Mucosa of rectum (tissue), 2 donors: ENCODE results near the gene CLIC1.
A peak's percentile ranks its signal among the peaks of the same experiment; 100 is the strongest.

ENCODE experiments used
- H3K27ac ChIP-seq, 2 donors: one replicate each; pipeline ENCODE4 v1.7.0; 2013; ENCODE audit warnings: inconsistent platforms in 2 of 2, low read depth in 2 of 2, low read length in 2 of 2
- H3K27me3 ChIP-seq, 2 donors: one replicate each; pipeline ENCODE4 v1.7.0; 2013; ENCODE audit warnings: low read length in 2 of 2; ENCODE audit not compliant: control insufficient read depth in 2 of 2, insufficient read depth in 2 of 2
- H3K36me3 ChIP-seq, 2 donors: one replicate each; pipeline ENCODE4 v1.7.0; 2013; ENCODE audit warnings: low read length in 2 of 2; ENCODE audit not compliant: control insufficient read depth in 2 of 2, insufficient read depth in 2 of 2
- H3K4me1 ChIP-seq, 2 donors: one replicate each; pipeline ENCODE4 v1.7.0; 2013; ENCODE audit warnings: low read length in 2 of 2, mild to moderate bottlenecking in 1 of 2; ENCODE audit not compliant: control insufficient read depth in 2 of 2, insufficient read depth in 2 of 2
- H3K4me3 ChIP-seq, 2 donors: one replicate each; pipeline ENCODE4 v1.7.0; 2013; ENCODE audit warnings: low read length in 2 of 2
- H3K9ac ChIP-seq, 2 donors: one replicate each; pipeline ENCODE4 v1.7.0; 2013; ENCODE audit warnings: low read length in 2 of 2, low read depth in 1 of 2, mild to moderate bottlenecking in 1 of 2
- H3K9me3 ChIP-seq, 2 donors: one replicate each; pipeline ENCODE4 v1.7.0; 2013; ENCODE audit warnings: low read length in 2 of 2; ENCODE audit not compliant: control insufficient read depth in 2 of 2
- donor health status: healthy.
- donor health status: Normal muscosa, but diverticular disease.

CLIC1 gene

GRCh38 chr6:31778193-31778592 is 41.9 kb upstream of the CLIC1 start:
- no peak overlapping the region for H3K9ac ChIP-seq
- H3K4me3 ChIP-seq: no peak overlapping the region
- no peaks in the 10 kb centered on the region for H3K27me3 ChIP-seq
- H3K9me3 ChIP-seq: no peaks in the 10 kb centered on the region
- H3K27ac ChIP-seq: no peak overlapping the region
- peaks cover 17 to 35% of the 10 kb centered on the region in 2 donors for H3K36me3 ChIP-seq
- peaks cover 27% of the 10 kb centered on the region in 2 donors for H3K4me1 ChIP-seq

- Histone ChIP-seq H3K9me3 (no peaks in the 10 kb centered on the region), H3K4me1 (peaks cover 27 to 32% of the 10 kb centered on the region in 2 donors), H3K27ac (peak overlapping the region; percentile 74 to 81), H3K9ac (peak overlapping the region in 1 of 2 donors; percentile 56), H3K4me3 (no peak overlapping the region), H3K36me3 (peaks cover 17 to 30% of the 10 kb centered on the region in 2 donors), H3K27me3 (no peaks in the 10 kb centered on the region)
Measured at GRCh38 chr6:31777667-31778050, 41.3 kb upstream of the CLIC1 start.

- Histone ChIP-seq H3K27me3 (no peaks in the 10 kb centered on the region), H3K4me1 (peaks cover 27 to 32% of the 10 kb centered on the region in 2 donors), H3K9ac (peak within 1 kb of the TSS; percentile 56 to 77), H3K27ac (peak within 1 kb of the TSS; percentile 74 to 81), H3K4me3 (peak within 1 kb of the TSS; percentile 52 to 54), H3K9me3 (no peaks in the 10 kb centered on the region), H3K36me3 (peaks cover 15 to 25% of the 10 kb centered on the region in 2 donors)
Measured at GRCh38 chr6:31776989-31777666, 40.8 kb upstream of the CLIC1 start, which contains the start of gene VWA7. VWA7 (minus strand) TSS chr6:31777328; CDS start chr6:31776779, 549 bp downstream.

GRCh38 chr6:31776485-31776988 is 40.2 kb upstream of the CLIC1 start:
- H3K4me1 ChIP-seq: peaks cover 27 to 32% of the 10 kb centered on the region in 2 donors
- H3K9me3 ChIP-seq: no peaks in the 10 kb centered on the region
- peaks cover 14 to 19% of the 10 kb centered on the region in 2 donors for H3K36me3 ChIP-seq
- peak overlapping the region; percentile 56 to 77 for H3K9ac ChIP-seq
- peak overlapping the region; percentile 74 to 81 for H3K27ac ChIP-seq
- H3K27me3 ChIP-seq: no peaks in the 10 kb centered on the region
- peak overlapping the region; percentile 52 to 54 for H3K4me3 ChIP-seq

GRCh38 chr6:31775633-31776484 is 39.5 kb upstream of the CLIC1 start:
- H3K4me3 ChIP-seq: no peak overlapping the region
- no peaks in the 10 kb centered on the region for H3K9me3 ChIP-seq
- H3K4me1 ChIP-seq: peaks cover 27 to 32% of the 10 kb centered on the region in 2 donors
- H3K27ac ChIP-seq: peak overlapping the region; percentile 74 to 85
- H3K36me3 ChIP-seq: peaks cover 11 to 13% of the 10 kb centered on the region in 2 donors
- H3K27me3 ChIP-seq: no peaks in the 10 kb centered on the region
- H3K9ac ChIP-seq: peak overlapping the region; percentile 32 to 77

GRCh38 chr6:31775184-31775583 is 38.9 kb upstream of the CLIC1 start:
- H3K4me1 ChIP-seq: peaks cover 27 to 32% of the 10 kb centered on the region in 2 donors
- no peaks in the 10 kb centered on the region for H3K27me3 ChIP-seq
- H3K9me3 ChIP-seq: no peaks in the 10 kb centered on the region
- H3K4me3 ChIP-seq: no peak overlapping the region
- peak overlapping the region; percentile 74 to 85 for H3K27ac ChIP-seq
- H3K9ac ChIP-seq: peak overlapping the region in 1 of 2 donors; percentile 66
- H3K36me3 ChIP-seq: peaks cover 5 to 6% of the 10 kb centered on the region in 2 donors

GRCh38 chr6:31771992-31772358 is 35.6 kb upstream of the CLIC1 start:
- H3K27ac ChIP-seq: no peak overlapping the region
- H3K36me3 ChIP-seq: no peaks in the 10 kb centered on the region
- H3K9ac ChIP-seq: no peak overlapping the region
- H3K4me3 ChIP-seq: no peak overlapping the region
- peaks cover 21 to 30% of the 10 kb centered on the region in 2 donors for H3K4me1 ChIP-seq
- no peaks in the 10 kb centered on the region for H3K9me3 ChIP-seq
- no peaks in the 10 kb centered on the region for H3K27me3 ChIP-seq

- Histone ChIP-seq H3K9me3 (no peaks in the 10 kb centered on the region), H3K36me3 (no peaks in the 10 kb centered on the region), H3K4me1 (peaks cover 9 to 19% of the 10 kb centered on the region in 2 donors), H3K9ac (no peak overlapping the region), H3K4me3 (no peak overlapping the region), H3K27me3 (no peaks in the 10 kb centered on the region), H3K27ac (peak overlapping the region; percentile 60 to 70)
Measured at GRCh38 chr6:31770860-31771259, 34.5 kb upstream of the CLIC1 start.

GRCh38 chr6:31769684-31770371 is 33.5 kb upstream of the CLIC1 start:
- Histone ChIP-seq H3K27me3 (no peaks in the 10 kb centered on the region), H3K9me3 (no peaks in the 10 kb centered on the region), H3K4me3 (peak overlapping the region in 1 of 2 donors; percentile 3), H3K4me1 (peaks cover 0 to 10% of the 10 kb centered on the region in 2 donors), H3K36me3 (no peaks in the 10 kb centered on the region), H3K27ac (peak overlapping the region; percentile 65 to 72), H3K9ac (peak overlapping the region in 1 of 2 donors; percentile 46)
